Measurements from ENCODE around the gene SLX4.
"Not testable (repeated sequence)": the region's sequence is repeated elsewhere in the genome, so short reads cannot be mapped to it uniquely, and the experiment has no call there.

Gene SLX4, protein sequence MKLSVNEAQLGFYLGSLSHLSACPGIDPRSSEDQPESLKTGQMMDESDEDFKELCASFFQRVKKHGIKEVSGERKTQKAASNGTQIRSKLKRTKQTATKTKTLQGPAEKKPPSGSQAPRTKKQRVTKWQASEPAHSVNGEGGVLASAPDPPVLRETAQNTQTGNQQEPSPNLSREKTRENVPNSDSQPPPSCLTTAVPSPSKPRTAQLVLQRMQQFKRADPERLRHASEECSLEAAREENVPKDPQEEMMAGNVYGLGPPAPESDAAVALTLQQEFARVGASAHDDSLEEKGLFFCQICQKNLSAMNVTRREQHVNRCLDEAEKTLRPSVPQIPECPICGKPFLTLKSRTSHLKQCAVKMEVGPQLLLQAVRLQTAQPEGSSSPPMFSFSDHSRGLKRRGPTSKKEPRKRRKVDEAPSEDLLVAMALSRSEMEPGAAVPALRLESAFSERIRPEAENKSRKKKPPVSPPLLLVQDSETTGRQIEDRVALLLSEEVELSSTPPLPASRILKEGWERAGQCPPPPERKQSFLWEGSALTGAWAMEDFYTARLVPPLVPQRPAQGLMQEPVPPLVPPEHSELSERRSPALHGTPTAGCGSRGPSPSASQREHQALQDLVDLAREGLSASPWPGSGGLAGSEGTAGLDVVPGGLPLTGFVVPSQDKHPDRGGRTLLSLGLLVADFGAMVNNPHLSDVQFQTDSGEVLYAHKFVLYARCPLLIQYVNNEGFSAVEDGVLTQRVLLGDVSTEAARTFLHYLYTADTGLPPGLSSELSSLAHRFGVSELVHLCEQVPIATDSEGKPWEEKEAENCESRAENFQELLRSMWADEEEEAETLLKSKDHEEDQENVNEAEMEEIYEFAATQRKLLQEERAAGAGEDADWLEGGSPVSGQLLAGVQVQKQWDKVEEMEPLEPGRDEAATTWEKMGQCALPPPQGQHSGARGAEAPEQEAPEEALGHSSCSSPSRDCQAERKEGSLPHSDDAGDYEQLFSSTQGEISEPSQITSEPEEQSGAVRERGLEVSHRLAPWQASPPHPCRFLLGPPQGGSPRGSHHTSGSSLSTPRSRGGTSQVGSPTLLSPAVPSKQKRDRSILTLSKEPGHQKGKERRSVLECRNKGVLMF (N-terminal part only)

DNA sequence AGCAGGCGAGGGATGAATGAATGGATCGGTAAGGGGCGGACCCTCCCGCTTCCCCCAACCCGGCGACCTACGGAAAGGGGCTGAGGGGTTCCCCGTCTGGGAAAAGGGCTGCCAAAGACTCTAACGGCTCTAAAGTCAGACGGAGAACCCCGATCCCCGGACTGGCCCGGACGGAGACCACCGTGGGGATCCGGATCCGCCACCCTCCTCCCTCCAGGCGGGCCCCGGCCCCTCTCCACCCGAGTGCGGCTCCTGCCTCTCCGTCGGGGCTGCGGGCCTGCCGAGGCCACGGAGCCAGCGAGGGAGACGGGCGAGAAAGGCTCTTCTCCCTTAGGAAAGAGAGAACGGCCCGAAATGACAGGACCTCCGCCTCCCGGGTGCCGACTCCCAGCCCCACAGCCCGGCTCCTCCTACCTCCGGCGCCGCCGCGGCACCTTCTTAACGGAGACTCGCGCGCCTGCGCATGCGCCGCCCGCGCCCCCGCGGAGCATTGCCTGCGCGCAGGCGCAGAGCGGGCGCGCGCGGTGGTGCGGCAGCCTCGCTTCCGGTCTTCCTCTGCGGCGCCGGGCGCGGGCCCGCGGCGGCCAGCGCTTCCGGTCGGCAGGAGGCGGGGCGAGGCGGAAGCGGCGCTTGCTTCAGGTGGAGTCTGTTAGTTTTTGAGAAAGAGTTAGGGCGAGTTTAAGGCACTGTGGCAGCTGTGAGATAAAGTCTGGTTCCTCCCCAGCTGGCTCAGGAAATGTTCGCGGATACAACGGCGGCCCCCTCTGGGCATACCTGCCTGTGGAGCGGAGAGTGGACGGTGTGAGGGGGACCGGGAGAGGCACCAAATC, at the start of gene SLX4:
Gene SLX4 (minus strand): TSS at position 461 of the 830 bp plus-strand sequence. CDS start 2,642 bp downstream, outside the sequence.
- TF ChIP-seq, protein P1, sequence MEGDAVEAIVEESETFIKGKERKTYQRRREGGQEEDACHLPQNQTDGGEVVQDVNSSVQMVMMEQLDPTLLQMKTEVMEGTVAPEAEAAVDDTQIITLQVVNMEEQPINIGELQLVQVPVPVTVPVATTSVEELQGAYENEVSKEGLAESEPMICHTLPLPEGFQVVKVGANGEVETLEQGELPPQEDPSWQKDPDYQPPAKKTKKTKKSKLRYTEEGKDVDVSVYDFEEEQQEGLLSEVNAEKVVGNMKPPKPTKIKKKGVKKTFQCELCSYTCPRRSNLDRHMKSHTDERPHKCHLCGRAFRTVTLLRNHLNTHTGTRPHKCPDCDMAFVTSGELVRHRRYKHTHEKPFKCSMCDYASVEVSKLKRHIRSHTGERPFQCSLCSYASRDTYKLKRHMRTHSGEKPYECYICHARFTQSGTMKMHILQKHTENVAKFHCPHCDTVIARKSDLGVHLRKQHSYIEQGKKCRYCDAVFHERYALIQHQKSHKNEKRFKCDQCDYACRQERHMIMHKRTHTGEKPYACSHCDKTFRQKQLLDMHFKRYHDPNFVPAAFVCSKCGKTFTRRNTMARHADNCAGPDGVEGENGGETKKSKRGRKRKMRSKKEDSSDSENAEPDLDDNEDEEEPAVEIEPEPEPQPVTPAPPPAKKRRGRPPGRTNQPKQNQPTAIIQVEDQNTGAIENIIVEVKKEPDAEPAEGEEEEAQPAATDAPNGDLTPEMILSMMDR (IDR thresholded peaks at IDR 0.05; ENCODE audit: unreplicated experiment in 3 of 3): no peak
- no peaks in the 10 kb centered on the region for H3K27me3 Mint-ChIP-seq (ENCODE audit: low read depth)
- peaks cover 35% of the 10 kb centered on the region for H3K36me3 Mint-ChIP-seq (ENCODE audit: low read depth)
- H3K4me3 Mint-ChIP-seq: peak within 1 kb of the TSS; percentile 98 to 100 (median 100)
- H3K4me1 Mint-ChIP-seq: peaks cover 32% of the 10 kb centered on the region
- no peaks in the 10 kb centered on the region for H3K9me3 Mint-ChIP-seq
- H3K27ac Mint-ChIP-seq: peak within 1 kb of the TSS; percentile 75 to 91 (median 82)

DNA sequence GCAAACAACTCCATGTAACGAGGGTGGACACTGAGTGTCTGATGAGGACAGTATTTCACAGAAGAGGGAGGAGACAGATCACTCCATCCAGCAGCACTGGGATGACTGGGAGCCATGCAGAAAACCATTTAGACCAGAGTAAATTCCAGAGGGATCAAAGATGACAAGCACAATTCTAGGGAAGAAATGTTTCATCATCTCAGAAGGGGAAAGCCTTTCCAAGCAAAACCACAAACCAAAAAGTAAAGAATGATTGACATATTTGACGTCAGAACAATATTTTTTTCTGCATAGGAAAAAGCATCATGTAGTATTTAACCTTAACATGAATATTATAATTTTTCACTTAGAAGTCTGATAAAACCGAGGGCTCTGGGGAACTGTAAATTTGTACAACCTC, 47.8 kb upstream of the SLX4 start:
- Mint-ChIP-seq H3K4me3 (no peak overlapping the region), H3K9me3 (no peaks in the 10 kb centered on the region), H3K27me3 (ENCODE audit: low read depth) (no peaks in the 10 kb centered on the region), H3K4me1 (no peaks in the 10 kb centered on the region), H3K27ac (peak overlapping the region in 1 of 3 experiments; percentile 34), H3K36me3 (ENCODE audit: low read depth) (peaks cover 59% of the 10 kb centered on the region)
- TF ChIP-seq, protein P1 (IDR thresholded peaks at IDR 0.05; ENCODE audit: unreplicated experiment in 3 of 3): no peak

DNA sequence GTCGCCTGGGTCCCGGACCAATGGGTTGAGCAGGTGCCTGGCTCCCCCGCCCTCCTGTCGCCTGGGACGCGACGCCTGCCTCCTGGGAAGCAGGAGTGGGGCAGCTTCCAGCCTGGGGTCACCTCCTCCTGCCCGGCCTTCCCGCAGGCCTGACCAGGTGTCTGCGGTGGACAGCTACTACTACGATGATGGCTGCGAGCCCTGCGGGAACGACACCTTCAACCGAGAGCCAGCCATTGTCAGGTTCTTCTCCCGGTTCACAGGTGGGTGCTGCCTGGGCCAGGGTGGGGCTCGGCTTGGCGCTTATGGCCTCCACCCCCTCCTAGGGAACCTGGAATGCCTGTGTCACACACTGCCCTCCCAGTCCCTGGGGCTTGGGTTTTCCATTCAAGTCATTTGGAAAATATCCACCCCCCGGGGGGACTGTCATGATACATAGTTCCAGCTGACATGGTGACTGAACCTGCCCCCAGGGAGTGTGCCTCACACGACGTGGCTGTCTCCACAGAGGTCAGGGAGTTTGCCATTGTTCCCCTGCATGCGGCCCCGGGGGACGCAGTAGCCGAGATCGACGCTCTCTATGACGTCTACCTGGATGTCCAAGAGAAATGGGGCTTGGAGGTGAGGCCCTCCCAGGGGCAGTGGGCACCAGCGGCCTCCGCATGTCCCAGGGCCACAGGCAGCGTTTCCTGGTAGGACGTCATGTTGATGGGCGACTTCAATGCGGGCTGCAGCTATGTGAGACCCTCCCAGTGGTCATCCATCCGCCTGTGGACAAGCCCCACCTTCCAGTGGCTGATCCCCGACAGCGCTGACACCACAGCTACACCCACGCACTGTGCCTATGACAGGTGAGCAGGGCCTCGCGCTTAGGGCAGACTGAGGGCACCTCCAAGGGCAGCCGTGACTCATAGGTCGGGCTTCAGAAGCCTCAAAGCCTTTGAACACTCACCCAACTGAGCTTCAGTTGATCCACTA, 45.4 kb upstream of the SLX4 start:
- no peak overlapping the region for H3K4me3 Mint-ChIP-seq
- peaks cover 48% of the 10 kb centered on the region for H3K36me3 Mint-ChIP-seq (ENCODE audit: low read depth)
- no peaks in the 10 kb centered on the region for H3K27me3 Mint-ChIP-seq (ENCODE audit: low read depth)
- peak overlapping the region in 1 of 3 experiments; percentile 37 for H3K27ac Mint-ChIP-seq
- no peaks in the 10 kb centered on the region for H3K9me3 Mint-ChIP-seq
- TF ChIP-seq, protein P1 (IDR thresholded peaks at IDR 0.05; ENCODE audit: unreplicated experiment in 3 of 3): no peak
- H3K4me1 Mint-ChIP-seq: no peaks in the 10 kb centered on the region

DNA sequence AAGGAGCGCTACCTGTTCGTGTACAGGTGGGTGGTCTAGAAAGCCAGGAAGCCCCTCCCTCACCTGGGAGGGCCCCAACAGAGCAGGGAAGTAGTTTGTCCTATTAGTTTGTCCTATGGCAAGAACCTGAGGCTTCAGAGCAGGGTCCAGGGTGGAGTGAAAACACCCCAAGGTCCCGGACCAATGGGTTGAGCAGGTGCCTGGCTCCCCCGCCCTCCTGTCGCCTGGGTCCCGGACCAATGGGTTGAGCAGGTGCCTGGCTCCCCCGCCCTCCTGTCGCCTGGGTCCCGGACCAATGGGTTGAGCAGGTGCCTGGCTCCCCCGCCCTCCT, 44.7 kb upstream of the SLX4 start:
- not testable (repeated sequence) for H3K27me3 Mint-ChIP-seq (ENCODE audit: low read depth); H3K4me1 Mint-ChIP-seq; H3K4me3 Mint-ChIP-seq; H3K27ac Mint-ChIP-seq; H3K9me3 Mint-ChIP-seq
- H3K36me3 Mint-ChIP-seq (ENCODE audit: low read depth): peaks cover 49% of the 10 kb centered on the region

DNA sequence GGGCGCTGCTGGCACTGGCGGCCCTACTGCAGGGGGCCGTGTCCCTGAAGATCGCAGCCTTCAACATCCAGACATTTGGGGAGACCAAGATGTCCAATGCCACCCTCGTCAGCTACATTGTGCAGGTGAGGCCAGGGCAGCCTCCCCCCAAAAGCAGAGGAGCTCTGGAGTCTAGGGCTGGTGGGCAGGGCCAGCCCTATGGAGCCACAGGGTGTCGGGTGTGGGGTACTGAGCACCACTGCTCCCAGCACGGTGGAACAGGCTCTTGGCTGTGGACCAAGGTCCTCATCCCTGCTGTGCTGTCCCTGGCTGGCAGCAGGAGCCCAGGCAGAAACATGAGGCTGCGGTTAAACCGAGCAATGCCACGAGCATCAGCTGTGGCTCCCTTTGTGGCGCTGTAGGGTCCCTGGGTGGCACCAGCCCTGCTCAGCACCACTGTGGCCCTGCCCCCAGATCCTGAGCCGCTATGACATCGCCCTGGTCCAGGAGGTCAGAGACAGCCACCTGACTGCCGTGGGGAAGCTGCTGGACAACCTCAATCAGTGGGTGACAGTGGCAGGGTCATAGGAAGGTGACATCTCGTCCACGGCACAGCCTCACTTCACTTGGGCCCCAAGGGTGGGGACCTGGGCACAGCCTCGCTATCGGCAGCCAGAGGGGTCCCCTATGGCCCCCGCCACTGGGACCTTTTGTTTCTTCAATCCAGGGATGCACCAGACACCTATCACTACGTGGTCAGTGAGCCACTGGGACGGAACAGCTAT, 44.2 kb upstream of the SLX4 start:
- Mint-ChIP-seq H3K27me3 (ENCODE audit: low read depth) (no peaks in the 10 kb centered on the region), H3K4me3 (no peak overlapping the region), H3K4me1 (no peaks in the 10 kb centered on the region), H3K36me3 (ENCODE audit: low read depth) (peaks cover 49% of the 10 kb centered on the region), H3K27ac (peak overlapping the region in 1 of 3 experiments; percentile 93), H3K9me3 (no peaks in the 10 kb centered on the region)
- TF ChIP-seq, protein P1 (IDR thresholded peaks at IDR 0.05; ENCODE audit: unreplicated experiment in 3 of 3): no peak

All from nephron (organoid).